Keratinocyte (primary cell): ENCODE data around the gene ALS2. TPM values are rescaled to one million over a fixed set of nuclear protein-coding genes. Genes with fewer than 3 reads are reported as not detected.

Experiments
- DNase-seq: peaks from one replicate; pipeline ENCODE4 v3.0.0-alpha.2; 2011; ENCODE audit warnings: low read depth, missing footprints, low spot score
- FAIRE-seq: peaks from 2 replicates; lab custom pipeline; 2011; peaks lifted over from hg19 to GRCh38; lab: Jason Lieb, UNC
- H2AFZ ChIP-seq: 2 replicates; pipeline ENCODE4 v1.6.0; 2012; ENCODE audit warnings: low read length, control low read depth, inconsistent platforms; ENCODE audit not compliant: control insufficient read depth
- H3K27ac ChIP-seq: 2 replicates; pipeline ENCODE4 v1.5.1; 2011; ENCODE audit warnings: low read length; ENCODE audit not compliant: control insufficient read depth, insufficient read depth
- H3K27me3 ChIP-seq: 3 replicates; pipeline ENCODE4 v1.6.0; 2011; ENCODE audit warnings: low read length; ENCODE audit not compliant: control insufficient read depth, insufficient read depth; ENCODE audit errors: extremely low read depth
- H3K36me3 ChIP-seq, 2 experiments: 2 replicates in 1 of 2; 3 replicates in 1 of 2; pipeline ENCODE4 v1.5.1; 2011; ENCODE audit warnings: low read length in 2 of 2, mild to moderate bottlenecking in 1 of 2; ENCODE audit not compliant: control insufficient read depth in 2 of 2, insufficient read depth in 2 of 2; ENCODE audit errors: extremely low read depth in 1 of 2
- H3K4me1 ChIP-seq: 3 replicates; pipeline ENCODE4 v1.5.1; 2011; ENCODE audit warnings: low read length; ENCODE audit not compliant: control insufficient read depth, insufficient read depth; ENCODE audit errors: extremely low read depth
- H3K4me2 ChIP-seq: 3 replicates; pipeline ENCODE4 v1.6.0; 2011; ENCODE audit warnings: low read depth, low read length; ENCODE audit not compliant: control insufficient read depth, insufficient read depth; ENCODE audit errors: extremely low read depth
- H3K4me3 ChIP-seq, 3 experiments: fragments of 200-600 bp in 1 of 3; sonication (generic) in 1 of 3; 2 replicates in 2 of 3; 3 replicates in 1 of 3; pipeline ENCODE4 v1.5.1; 2011 to 2016; ENCODE audit warnings: low read length in 3 of 3, mild to moderate bottlenecking in 3 of 3, control low read depth in 2 of 3, inconsistent platforms in 1 of 3, low read depth in 1 of 3, mixed read lengths in 1 of 3, mixed run types in 1 of 3, moderate library complexity in 1 of 3; ENCODE audit not compliant: control insufficient read depth in 2 of 3, insufficient read depth in 2 of 3; ENCODE audit errors: extremely low read depth in 1 of 3
- H3K79me2 ChIP-seq: 2 replicates; pipeline ENCODE4 v1.6.0; 2012; ENCODE audit warnings: low read length; ENCODE audit not compliant: control insufficient read depth, insufficient read depth
- H3K9ac ChIP-seq: 3 replicates; pipeline ENCODE4 v1.6.0; 2011; ENCODE audit warnings: low read length; ENCODE audit not compliant: control insufficient read depth, insufficient read depth; ENCODE audit errors: extremely low read depth
- H3K9me1 ChIP-seq: 3 replicates; pipeline ENCODE4 v1.6.0; 2011; ENCODE audit warnings: low read length; ENCODE audit not compliant: control insufficient read depth, insufficient read depth; ENCODE audit errors: extremely low read depth
- H3K9me3 ChIP-seq: 2 replicates; pipeline ENCODE4 v1.5.1; 2012; ENCODE audit warnings: low read depth, low read length; ENCODE audit not compliant: control insufficient read depth
- H4K20me1 ChIP-seq: 3 replicates; pipeline ENCODE4 v1.6.0; 2011; ENCODE audit warnings: low read length; ENCODE audit not compliant: control insufficient read depth, insufficient read depth; ENCODE audit errors: extremely low read depth
- EZH2 ChIP-seq: IDR thresholded peaks from one replicate; pipeline ENCODE4 v1.6.1; 2012; ENCODE audit warnings: inconsistent platforms, mild to moderate bottlenecking, low read length, moderate library complexity
- dilution Hi-C: fragments of 300-500 bp; cut with MboI; formaldehyde crosslinking; loops from one replicate; pipeline ENCODE4 v1.7.0; 2020; ENCODE audit warnings: low sequenced_read_pairs; ENCODE audit not compliant: extremely low pct_ligation_motif_present
- polyA plus RNA-seq, 5 experiments: library from polyadenylated mRNA; depleted of rRNA in 3 of 5; stranded (reverse) in 3 of 5; stranded (forward) in 1 of 5; unstranded in 1 of 5; fragments of >200 nt; gene quantifications; 1 replicate in 1 of 5; 2 replicates in 3 of 5; 3 replicates in 1 of 5; pipeline versions ENCODE4 v1.2.1 to v1.2.3, GENCODE V29; 2011 to 2012; ENCODE audit warnings: missing spikeins in 2 of 5, low read depth in 1 of 5, low replicate concordance in 1 of 5
- TF ChIP-seq, protein P1 (sequence below), 3 experiments: IDR thresholded peaks in 1 of 3; conservative IDR thresholded peaks in 1 of 3; optimal IDR thresholded peaks in 1 of 3; 2 replicates in 2 of 3; 3 replicates in 1 of 3; pipeline versions ENCODE3 to v1.5.1; 2011; ENCODE audit warnings: low read length in 3 of 3, mild to moderate bottlenecking in 3 of 3, moderate library complexity in 2 of 3, control low read depth in 1 of 3, inconsistent platforms in 1 of 3; ENCODE audit not compliant: insufficient read depth in 2 of 3; ENCODE audit errors: extremely low read depth in 1 of 3

ALS2 gene
- polyA plus RNA-seq, 1 donor (not counting 4 experiments of a cell fraction or from before 2014, with no cell fraction given): 25.8 TPM

DNA sequence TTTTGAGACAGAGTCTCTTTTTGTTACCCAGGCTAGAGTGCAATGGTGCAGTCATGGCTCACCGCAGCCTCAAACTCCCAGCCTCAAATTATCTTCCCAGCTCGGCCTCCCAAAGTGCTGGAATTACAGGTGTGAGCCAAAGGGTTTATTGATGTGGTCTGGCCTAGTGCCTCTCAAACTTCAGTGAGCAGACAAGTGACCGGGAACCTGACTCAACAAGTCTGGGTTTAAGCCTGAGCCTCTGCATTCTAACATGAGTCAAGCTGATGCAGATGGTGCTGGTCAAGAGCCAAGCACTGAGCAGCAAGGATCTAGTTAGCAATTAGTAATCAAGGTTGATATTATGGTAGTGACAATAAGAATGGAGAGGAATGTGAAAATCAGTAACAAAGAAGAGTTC is 46.9 kb upstream of the ALS2 start:
- dilution Hi-C loops: no loop called here
- Histone ChIP-seq H4K20me1 (no peaks in the 10 kb centered on the region), H2AFZ (no peak overlapping the region), H3K4me2 (no peak overlapping the region), H3K27ac (no peak overlapping the region), H3K4me3 (no peak overlapping the region), H3K79me2 (no peaks in the 10 kb centered on the region), H3K36me3 (no peaks in the 10 kb centered on the region), H3K4me1 (peaks cover 4% of the 10 kb centered on the region), H3K9me1 (no peaks in the 10 kb centered on the region), H3K27me3 (no peaks in the 10 kb centered on the region), H3K9ac (no peak overlapping the region), H3K9me3 (no peaks in the 10 kb centered on the region)
- DNase-seq (no peak), FAIRE-seq (no peak)
- TF ChIP-seq EZH2: no peak
- TF ChIP-seq, protein P1, sequence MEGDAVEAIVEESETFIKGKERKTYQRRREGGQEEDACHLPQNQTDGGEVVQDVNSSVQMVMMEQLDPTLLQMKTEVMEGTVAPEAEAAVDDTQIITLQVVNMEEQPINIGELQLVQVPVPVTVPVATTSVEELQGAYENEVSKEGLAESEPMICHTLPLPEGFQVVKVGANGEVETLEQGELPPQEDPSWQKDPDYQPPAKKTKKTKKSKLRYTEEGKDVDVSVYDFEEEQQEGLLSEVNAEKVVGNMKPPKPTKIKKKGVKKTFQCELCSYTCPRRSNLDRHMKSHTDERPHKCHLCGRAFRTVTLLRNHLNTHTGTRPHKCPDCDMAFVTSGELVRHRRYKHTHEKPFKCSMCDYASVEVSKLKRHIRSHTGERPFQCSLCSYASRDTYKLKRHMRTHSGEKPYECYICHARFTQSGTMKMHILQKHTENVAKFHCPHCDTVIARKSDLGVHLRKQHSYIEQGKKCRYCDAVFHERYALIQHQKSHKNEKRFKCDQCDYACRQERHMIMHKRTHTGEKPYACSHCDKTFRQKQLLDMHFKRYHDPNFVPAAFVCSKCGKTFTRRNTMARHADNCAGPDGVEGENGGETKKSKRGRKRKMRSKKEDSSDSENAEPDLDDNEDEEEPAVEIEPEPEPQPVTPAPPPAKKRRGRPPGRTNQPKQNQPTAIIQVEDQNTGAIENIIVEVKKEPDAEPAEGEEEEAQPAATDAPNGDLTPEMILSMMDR (optimal IDR thresholded peaks at IDR 0.05 in 1 of 3, IDR thresholded peaks at IDR 0.05 in 1 of 3, conservative IDR thresholded peaks at IDR 0.05 in 1 of 3; ENCODE audit: extremely low read depth in 1 of 3, insufficient read depth in 2 of 3, low read length in 3 of 3): no peak

DNA sequence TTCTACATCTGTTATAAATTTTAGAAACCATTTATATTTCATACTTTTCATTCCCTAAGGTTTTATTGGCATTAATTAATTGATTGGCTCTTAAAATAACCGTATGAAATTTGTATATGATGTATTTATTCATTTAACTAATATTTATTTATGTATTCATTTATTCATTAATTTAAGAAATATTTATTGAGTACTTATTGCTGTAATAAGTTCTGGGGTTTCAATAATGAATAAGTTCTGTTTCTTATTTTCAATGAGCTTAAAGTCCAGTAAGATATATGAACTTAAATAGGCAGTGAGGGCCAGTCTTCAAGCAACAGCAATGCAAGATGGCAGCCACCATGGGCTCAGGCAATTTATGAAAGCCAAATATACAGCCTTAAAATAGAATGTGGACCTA is 43.5 kb upstream of the ALS2 start:
- no peaks in the 10 kb centered on the region for H4K20me1 ChIP-seq
- no peaks in the 10 kb centered on the region for H3K9me3 ChIP-seq
- H3K4me3 ChIP-seq: no peak overlapping the region
- no peak for TF ChIP-seq EZH2
- TF ChIP-seq, protein P1 (optimal IDR thresholded peaks at IDR 0.05 in 1 of 3, IDR thresholded peaks at IDR 0.05 in 1 of 3, conservative IDR thresholded peaks at IDR 0.05 in 1 of 3; ENCODE audit: extremely low read depth in 1 of 3, insufficient read depth in 2 of 3, low read length in 3 of 3): no peak
- no peaks in the 10 kb centered on the region for H3K9me1 ChIP-seq
- H3K27ac ChIP-seq: no peak overlapping the region
- no peaks in the 10 kb centered on the region for H3K36me3 ChIP-seq
- no peak overlapping the region for H3K4me2 ChIP-seq
- no peaks in the 10 kb centered on the region for H3K79me2 ChIP-seq
- no peak overlapping the region for H3K9ac ChIP-seq
- FAIRE-seq: no peak
- dilution Hi-C loops: no loop called here
- H3K27me3 ChIP-seq: no peaks in the 10 kb centered on the region
- no peak overlapping the region for H2AFZ ChIP-seq
- peaks cover 4% of the 10 kb centered on the region for H3K4me1 ChIP-seq
- no peak for DNase-seq
